ENCODE data around the gene UBXN1. TPM values are rescaled to one million over a fixed set of nuclear protein-coding genes. Genes with fewer than 3 reads are reported as not detected.

Gene UBXN1
- total RNA-seq, 1 donor from 2014 or later: 60.2 TPM

DNA sequence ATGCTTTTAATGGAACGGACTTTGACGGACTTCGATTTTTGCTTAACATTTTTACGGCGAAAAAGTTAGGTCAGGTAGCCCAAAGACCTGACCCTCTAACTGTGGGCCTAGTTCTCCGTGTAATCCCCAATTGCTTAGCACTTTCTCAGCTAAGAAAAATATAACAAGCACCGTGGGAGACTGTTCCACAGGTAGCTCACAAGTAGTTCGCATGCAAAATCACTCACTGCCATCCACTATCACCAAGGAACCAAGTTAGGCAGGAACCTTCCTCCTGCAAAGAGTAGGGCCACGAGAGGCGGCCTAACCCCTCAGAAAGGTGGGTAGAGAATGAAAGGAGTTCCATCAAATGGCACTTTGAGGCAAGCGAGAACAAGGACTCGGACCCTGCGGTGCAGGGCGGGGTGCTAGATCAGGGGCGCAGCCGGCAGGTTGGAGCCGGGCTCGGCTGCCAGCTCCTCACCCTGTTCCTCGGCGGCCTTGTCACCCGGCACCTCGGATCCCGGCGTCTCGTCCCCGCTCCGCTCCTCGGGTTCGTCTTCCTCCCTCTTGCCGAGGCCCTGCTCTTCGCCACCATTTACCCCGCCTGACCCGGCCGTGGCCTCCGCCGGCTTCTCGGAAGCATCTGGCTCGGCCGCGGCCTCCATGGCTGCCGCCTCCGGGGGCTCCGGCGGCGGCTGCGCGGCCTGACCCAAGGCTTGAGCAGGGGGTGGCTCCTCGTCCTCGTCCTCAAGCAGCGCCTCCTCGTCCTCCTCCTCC is 47.5 kb upstream of the UBXN1 start:
- H3K4me1 ChIP-seq: peaks cover 5 to 41% of the 10 kb centered on the region in 2 donors
- no peaks in the 10 kb centered on the region for H3K27me3 ChIP-seq
- no peak for DNase-seq (ENCODE audit: low spot score in 2 of 2)

DNA sequence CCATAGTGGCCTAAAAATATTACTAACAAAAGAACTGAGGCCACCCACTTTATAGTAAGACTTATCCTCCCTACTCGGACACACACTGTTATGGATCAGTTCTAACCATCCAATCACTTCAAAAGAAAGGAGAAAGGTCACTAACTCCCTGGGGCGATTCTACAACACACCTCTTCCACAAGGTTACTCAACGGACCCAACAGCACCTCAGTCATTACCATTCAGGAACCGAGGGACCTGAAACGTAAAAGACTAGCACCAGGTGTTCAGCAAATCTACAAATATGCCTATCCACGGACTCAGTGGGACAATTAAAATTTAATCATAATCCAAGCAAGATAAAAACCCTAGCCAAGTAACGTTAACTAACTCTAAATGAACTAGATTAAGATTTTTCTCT is 46.8 kb upstream of the UBXN1 start:
- H3K27me3 ChIP-seq: no peaks in the 10 kb centered on the region
- DNase-seq (ENCODE audit: low spot score in 2 of 2): no peak
- H3K4me3 ChIP-seq: peak overlapping the region; percentile 98 to 99
- H3K4me1 ChIP-seq: peaks cover 1 to 34% of the 10 kb centered on the region in 2 donors
- no peaks in the 10 kb centered on the region for H3K9me3 ChIP-seq
- intact Hi-C loops (cut with DNase I): loop anchor here (2.0 to 5.0 kb wide), 3 partner anchors 105 to 132 kb away; partner anchors contain the start of gene B3GAT3
- H3K36me3 ChIP-seq: peaks cover 31 to 41% of the 10 kb centered on the region in 2 donors
- H3K27ac ChIP-seq: peak overlapping the region; percentile 92 to 95
- no peak for TF ChIP-seq CTCF (IDR thresholded peaks at IDR 0.05)

More for the DNA sequence above, 47.5 kb upstream of the UBXN1 start:
- TF ChIP-seq CTCF (IDR thresholded peaks at IDR 0.05): no peak
- intact Hi-C loops (cut with DNase I): loop anchor here (2.0 to 5.0 kb wide), 3 partner anchors 104 to 131 kb away; partner anchors contain the start of gene B3GAT3
- peak overlapping the region; percentile 98 to 99 for H3K4me3 ChIP-seq
- H3K9me3 ChIP-seq: no peaks in the 10 kb centered on the region
- peaks cover 25 to 34% of the 10 kb centered on the region in 2 donors for H3K36me3 ChIP-seq
- H3K27ac ChIP-seq: peak overlapping the region; percentile 92 to 95

DNA sequence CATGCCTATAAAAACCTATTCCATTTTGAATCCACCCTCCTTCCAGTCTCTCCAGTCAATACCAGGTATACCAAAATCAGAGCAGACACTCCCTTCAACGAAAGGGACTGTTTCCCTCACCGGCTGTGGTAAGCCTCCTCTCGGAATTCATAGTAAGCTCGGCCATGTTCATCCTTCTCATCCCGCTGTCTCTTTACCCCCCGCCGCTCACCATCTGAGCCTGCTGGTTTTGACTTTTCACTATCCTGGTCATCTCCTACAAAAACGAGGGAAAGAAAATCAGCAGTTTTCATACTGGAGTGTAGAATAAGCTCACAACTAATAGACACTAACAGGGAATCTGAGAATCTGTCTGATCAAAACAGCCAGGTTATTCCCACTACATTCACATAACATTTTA is 45.3 kb upstream of the UBXN1 start:
- no peak for DNase-seq (ENCODE audit: low spot score in 2 of 2)
- H3K9me3 ChIP-seq: no peaks in the 10 kb centered on the region
- H3K4me1 ChIP-seq: peaks cover 0 to 20% of the 10 kb centered on the region in 2 donors
- no peaks in the 10 kb centered on the region for H3K27me3 ChIP-seq
- TF ChIP-seq CTCF (IDR thresholded peaks at IDR 0.05): no peak
- peak overlapping the region; percentile 98 to 99 for H3K4me3 ChIP-seq
- intact Hi-C loops (cut with DNase I): no loop called here
- peaks cover 45 to 56% of the 10 kb centered on the region in 2 donors for H3K36me3 ChIP-seq
- no peak overlapping the region for H3K27ac ChIP-seq

DNA sequence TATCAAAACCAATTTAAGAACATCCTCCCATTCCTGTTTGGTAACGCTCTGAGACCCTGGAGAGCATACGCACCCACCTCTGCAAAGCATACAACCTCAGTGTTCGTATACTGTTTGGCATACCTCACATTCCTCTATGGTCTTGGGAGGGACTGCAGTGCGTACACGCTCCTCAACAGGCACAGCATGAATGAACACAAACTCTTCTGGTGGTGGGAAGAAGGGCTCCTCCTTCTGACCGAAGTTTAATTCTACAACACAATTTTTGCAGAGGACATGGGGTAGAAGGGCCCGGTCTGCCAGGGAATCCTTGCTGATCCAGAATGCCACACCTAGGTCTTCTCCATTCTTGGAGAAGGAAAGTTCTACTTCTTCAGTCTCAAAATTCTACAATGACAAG is 43.1 kb upstream of the UBXN1 start:
- H3K4me3 ChIP-seq: no peak overlapping the region
- no peaks in the 10 kb centered on the region for H3K27me3 ChIP-seq
- intact Hi-C loops (cut with DNase I): no loop called here
- TF ChIP-seq CTCF (IDR thresholded peaks at IDR 0.05): no peak
- DNase-seq (ENCODE audit: low spot score in 2 of 2): no peak
- peaks cover 0 to 19% of the 10 kb centered on the region in 2 donors for H3K4me1 ChIP-seq
- H3K9me3 ChIP-seq: no peaks in the 10 kb centered on the region
- peaks cover 65 to 78% of the 10 kb centered on the region in 2 donors for H3K36me3 ChIP-seq
- no peak overlapping the region for H3K27ac ChIP-seq

DNA sequence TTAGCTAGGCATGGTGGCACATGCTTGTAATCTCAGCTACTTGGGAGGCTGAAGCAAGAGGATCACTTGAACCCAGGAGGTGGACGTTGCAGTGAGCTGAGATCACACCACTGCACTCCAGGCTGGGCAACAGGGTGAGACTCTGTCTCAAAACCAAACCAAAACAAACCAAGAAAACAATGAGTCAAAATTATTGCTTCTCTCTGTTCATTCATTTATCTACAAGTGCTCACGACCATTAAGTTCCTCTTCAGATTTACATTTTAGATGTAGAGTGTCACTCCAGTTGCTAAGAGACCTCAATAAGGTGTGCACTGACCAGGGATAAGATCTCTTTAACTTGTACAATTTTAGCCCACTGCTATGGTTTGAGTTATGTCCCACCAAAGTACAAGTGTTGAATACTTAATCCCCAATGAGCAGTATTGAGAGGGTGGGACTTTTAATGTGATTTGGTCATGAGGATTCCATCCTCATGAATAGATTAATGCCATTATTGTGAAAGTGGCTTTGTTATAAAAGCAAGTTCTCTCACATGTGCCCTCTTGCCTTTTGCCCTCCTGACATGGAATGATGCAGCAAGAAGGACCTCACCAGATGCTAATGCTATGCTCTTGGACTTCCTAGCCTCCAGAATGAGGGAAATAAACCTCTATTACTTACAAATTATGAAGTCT is 40.6 kb upstream of the UBXN1 start:
- no peak for DNase-seq (ENCODE audit: low spot score in 2 of 2)
- no peak overlapping the region for H3K4me3 ChIP-seq
- intact Hi-C loops (cut with DNase I): no loop called here
- H3K9me3 ChIP-seq: no peaks in the 10 kb centered on the region
- H3K4me1 ChIP-seq: peaks cover 0 to 6% of the 10 kb centered on the region in 2 donors
- H3K27me3 ChIP-seq: no peaks in the 10 kb centered on the region
- peaks cover 90 to 100% of the 10 kb centered on the region in 2 donors for H3K36me3 ChIP-seq
- H3K27ac ChIP-seq: no peak overlapping the region
- TF ChIP-seq CTCF (IDR thresholded peaks at IDR 0.05): no peak
